MV-4-11 (cell line): Measurements from ENCODE around the gene C1orf52.
"Not testable (repeated sequence)": the region's sequence is repeated elsewhere in the genome, so short reads cannot be mapped to it uniquely, and the experiment has no call there.

Experiments used
- DNase-seq: peaks from one replicate; lab custom pipeline; 2025; lab: John Stamatoyannopoulos, UW

Gene C1orf52

DNA sequence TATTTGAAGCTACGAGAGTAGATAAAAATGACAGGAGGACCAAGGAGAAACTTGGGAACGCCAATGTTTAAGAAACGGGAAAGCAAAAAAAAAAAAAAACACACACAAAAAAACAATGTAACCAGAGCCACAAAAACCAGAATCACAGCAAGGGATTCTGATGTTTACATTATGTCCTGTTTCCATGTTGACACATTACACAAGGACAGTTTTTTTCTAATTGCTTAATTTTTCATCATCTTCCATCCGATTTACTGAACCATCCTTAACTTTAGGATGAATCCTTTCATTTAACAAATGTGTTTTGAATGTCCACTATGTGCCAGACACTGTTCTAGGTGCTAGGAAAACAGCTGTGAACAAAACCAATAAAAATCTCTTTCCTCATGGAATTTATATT is 18.3 kb upstream of the C1orf52 start:
- no peak for DNase-seq

DNA sequence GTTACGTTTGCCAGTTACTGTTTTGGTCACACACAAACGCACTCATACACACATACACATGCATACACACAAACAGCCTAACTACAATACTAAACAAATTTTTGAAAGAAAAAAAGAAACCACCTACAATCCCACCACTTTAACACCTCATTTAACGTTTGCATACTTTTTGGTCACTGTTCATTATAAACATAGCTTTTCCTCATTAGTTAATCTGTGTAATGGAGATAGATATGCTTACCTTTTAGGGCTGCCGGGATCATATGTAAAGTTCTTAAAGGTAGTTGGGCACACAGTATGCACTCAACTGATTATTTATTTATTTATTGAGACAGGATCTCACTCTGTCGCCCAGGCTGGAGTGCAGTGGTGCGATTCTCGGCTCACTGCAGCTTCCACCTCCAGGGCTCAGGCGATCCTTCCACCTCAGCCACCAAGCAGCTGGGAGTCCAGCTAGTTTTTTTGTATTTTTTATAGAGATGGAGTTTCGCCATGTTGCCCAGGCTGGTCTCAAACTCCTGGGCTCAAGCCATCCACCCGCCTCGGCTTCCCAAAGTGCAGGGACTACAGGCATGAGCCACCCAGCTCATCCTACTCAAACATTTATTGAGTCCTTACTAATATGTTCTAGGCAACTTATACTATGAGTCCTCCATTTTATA is 17.6 kb upstream of the C1orf52 start:
- no peak for DNase-seq

DNA sequence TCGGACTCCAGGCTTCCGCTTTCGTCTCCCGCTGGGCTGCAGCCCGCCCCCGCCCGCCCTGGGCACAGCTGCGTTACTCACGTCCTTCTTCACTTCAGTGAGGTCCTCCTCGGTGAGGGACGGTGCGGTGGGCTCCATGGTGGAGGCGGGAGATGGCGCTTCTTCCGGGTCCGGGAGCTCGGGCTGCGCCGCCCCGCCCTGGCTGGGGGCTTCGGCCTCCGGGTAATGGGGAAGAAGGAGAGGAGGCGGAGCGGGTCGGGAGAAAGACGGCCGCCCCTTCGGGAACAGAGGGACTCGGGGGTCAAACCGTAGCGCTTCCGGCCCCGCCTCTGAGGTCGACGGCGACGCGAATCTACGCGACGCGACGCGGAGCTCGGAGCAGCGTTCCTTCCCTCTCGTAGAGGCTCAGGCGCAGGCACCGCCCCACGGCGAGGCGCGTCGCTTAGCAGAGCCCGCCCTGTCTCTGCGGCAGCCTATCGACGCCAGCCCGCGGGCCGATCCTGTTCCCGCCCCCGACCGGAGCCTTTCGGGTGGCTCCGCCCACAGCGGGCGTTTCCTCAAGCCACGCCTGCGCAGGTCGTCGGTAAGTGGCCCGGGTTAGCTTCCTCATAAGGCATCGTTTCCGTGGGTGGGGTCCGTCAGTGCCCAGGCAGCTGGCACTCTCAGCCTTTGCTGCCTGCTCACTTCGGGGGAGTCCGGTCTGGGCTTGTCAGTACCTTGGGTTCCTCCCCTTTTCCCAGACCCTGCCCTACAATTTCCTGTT is 16.9 kb upstream of the C1orf52 start, which contains the start of gene BCL10:
Gene BCL10, minus strand, starts transcription at position 418 of the 763 bp plus-strand sequence. Its CDS starts 280 bp downstream, at position 138.
- peak; percentile 98 for DNase-seq

DNA sequence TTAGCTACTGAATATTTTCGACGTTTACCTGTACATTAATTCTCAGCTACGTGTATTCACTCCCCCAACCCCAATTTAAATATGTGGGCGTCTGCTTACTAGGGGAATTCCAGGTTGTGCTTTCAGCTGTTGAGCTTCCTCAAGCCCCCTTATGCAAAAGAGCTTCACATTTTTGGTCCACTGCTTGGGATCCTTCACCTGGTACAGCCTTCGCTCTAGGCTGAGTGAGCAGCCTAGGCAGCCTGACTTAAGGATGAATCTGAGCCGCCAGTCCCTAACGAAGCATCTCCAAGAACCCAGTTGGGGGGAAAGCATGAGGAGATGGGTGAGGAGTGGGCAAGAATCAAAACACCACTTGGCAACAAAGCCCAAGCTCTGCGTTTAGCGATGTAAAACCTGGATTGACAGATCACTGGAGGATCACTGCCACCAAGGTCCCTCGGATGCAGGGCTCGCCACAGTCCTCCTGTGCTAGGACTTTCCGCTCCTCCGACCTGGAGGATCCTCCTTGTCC is 16.3 kb upstream of the C1orf52 start:
- DNase-seq: no peak

DNA sequence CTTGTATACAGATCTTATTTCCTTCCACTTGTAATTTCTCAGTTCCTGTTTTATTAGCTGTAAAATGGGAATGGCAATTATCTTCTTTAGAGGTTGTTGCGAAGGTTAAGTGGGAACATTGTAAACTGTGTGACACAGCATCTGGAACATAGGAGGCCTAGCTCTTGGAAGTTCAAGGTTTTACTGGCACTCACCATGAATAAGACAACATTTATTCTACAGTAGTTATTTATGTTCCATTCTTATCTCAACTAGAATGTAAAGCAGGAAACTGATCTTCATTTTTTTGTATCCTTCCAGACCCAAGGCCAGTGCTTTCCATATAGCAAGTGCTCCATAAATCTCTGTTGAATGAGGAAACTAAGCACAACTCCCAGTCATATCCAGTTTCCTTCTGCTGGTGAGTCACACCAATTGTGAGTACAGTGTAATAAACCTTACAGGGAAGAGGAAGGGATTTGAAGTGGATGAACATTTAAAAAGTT is 15.5 kb upstream of the C1orf52 start:
- peak; percentile 46 for DNase-seq

DNA sequence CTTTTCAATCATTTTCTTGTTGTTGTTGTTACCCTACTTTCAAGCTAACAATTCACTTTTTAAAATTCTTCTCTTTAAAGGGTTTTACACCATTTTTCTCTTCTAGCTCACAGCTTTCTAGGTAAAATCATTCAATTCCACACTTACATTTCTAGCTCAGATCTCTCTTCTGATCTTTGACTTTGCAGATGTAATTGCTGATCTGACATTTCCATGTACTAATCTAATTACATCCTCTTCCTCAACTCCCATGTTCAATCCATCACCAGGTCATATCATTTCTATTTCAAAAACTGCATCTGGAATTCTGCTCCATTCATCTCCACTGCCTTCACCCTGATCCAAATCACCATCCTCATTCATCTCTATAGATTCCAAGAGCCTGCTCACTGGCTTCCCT is 13.9 kb upstream of the C1orf52 start:
- no peak for DNase-seq

DNA sequence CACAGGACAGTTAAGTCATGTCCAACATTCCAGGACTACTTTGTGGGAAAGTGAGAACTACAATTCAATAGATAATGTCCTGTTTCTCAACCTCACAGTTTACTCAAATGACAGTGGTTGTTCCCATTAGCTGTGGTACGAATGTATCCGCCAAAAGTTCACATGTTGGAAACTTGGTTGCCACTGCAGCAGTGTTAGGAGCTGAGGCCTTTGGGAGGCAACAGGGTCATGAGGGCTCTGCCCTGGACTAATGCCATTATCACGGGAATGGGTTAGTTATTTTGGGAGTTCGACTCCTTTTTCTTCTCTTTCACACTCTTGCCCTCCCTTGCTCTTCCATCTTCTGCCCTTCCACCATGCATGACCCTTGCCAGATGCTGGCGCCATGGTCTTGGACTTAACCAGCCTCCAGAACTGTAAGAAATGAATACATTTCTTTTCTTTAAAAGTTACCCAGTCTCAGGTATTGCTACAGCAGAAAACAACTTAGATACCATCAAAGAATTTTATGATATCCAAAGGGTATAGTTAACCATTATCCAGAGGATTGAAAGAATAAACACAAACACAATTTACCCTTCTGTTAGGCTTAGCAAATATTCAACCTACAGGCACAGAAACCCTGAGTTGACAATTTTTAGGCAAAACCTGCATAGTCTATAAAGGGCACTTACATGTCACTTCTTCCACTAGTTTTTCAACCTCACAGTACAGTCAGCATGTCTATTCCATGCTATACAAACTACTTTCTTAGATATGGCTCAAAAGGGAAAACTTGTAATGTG is 9.5 kb upstream of the C1orf52 start:
- DNase-seq: no peak

DNA sequence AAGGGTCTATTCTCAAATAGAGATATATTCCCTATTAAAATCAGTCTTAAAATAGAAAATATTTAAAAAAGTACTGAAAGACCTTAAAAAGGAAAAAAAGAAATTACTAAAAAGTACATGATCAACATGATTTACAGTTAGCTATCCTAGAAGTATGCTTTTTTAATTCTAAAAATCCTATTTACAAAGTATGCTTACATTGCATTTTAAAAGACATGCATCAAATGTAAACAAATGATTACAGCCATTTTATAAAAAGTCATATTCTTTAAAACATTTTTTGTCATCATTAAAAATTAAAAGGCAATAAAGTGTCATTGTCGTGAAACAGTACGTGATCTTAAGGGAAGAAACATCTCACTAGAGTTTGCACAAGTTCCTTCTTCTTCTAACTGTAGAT is 7.9 kb upstream of the C1orf52 start:
- no peak for DNase-seq

DNA sequence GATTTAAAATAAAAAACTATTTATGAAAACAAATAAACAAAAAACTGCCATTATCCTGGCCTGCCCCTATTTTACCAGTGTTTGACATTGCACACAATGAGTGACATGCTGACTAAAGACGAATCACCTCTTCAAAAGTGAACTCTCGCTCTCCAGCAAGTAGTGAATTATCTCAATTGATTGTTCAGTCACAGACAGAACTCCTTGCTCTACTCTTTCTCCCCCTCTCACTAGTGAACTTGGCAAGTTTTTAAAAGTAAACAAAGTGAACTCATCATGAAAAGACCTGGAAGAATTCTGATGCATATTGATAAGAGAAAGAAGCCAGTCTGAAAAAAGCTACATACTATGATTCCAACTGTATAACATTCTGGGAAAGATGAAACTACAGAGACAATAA is 4.7 kb upstream of the C1orf52 start:
- DNase-seq: no peak

DNA sequence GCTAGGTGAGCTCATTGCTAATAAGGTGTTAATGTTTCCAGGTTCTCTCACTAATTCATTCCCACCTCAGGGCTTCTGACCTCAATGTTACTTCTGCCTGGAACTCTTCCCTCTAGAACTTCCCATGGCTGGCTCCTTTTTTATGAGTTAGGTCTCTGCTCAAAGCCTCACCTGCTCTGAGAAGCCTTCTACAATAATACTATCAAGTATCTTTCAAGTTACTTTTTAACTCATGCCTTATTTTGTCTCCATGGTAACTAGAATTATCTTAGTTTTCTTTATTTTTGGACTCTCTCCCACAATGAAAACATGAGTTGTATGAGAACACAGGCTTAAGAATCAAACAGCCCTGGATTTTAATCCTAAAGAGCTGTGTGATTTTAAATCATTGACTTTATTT is 3.5 kb upstream of the C1orf52 start:
- no peak for DNase-seq

DNA sequence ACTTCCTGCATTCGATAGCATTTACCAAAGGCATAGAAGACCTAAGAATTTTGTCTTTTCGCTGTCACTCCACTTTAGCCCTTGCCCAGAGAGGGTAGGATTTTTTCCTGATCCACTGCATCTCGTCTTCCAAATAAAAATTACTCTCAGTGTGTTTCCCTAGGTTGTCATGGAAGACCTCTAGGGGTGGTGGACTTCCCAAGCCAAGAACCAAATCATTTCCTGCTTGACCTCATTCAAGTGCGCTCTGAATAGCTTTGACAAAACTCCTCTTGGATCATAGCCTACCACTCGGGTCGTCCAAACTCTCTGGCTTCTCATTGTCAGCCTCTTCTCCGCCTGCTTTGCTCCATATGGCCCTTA is 431 bp upstream of the C1orf52 start:
- no peak for DNase-seq

DNA sequence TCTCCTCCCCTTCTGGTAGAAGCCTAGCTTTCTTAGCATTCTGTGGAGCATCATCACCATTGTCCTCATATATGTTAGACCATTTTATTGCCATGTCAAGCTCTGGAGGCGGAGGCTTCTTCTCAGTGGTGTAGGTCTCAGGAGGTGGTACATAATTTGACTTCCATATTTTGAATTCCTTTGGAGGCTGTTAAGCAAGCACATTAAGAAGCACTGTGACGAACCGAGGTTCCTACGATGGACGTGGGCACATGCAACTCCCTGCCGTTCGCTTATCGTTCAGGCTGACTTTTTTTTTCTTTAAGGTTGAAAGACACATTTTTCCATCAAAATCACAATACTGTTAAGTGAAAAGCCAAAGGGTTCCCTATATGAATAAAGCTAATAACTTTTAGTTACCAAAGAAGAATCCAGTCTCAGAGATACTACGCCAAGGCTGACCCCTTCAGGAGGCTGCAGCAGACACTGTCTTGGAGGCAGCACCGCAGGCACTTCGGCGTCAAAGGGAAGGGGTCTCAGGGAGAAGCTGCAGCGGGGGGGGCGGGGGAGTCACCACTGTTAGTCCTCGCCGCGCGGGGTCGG is 835 bp downstream of the C1orf52 start:
- DNase-seq: no peak

DNA sequence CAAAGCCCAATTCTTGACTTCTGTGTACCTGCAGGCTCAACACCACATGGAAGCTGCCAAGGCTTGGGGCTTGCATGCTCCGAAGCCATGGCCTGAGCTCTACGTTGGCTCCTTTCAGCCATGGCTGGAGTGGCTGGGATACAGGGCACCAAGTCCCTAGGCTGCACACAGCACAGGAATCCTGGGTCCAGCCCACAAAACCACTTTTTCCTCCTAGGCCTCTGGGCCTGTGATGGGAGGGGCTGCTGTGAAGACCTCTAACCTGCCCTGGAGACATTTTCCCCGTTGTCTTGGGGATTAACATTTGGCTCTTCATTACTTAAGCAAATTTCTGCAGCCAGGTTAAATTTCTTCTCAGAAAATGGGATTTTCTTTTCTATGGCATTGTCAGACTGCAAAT is 10.4 kb downstream of the C1orf52 start:
- not testable (repeated sequence) for DNase-seq

DNA sequence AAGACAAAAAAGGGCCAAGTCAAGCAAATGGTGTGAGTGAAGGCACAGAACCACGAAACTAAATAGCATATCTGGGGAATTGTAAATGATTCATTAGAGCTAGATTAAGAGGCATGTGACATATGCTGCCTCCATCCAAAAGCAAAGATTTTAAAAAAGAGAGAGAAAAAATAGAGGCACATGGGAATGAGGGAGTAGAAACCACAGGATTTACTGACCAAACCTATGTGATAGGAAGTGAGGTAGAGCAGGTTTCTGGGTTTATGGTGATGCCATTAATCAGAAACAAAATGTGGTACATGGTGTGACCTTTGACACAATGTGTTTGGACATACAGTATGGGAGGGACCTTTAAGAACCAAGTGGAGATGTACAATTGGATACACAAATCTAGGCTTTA is 13.6 kb downstream of the C1orf52 start:
- no peak for DNase-seq

DNA sequence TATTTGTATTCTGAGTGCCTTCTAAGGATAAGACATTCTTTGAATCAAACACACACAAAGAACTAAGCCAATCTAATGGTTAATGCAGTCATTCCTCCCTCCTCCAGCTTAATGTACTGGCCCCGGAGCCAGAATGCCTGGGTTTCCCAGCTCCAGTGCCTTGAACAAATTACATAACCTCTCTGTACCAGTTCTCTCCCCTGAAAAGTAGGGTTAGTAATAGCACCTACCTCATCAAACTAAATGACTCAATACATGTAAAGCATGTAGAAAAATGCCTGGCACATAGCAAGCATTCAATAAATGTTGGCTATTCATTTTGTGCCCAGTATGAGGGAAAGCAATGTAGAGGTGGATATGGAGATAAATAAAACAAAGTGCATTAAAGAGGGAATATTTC is 14.0 kb downstream of the C1orf52 start:
- DNase-seq: no peak

DNA sequence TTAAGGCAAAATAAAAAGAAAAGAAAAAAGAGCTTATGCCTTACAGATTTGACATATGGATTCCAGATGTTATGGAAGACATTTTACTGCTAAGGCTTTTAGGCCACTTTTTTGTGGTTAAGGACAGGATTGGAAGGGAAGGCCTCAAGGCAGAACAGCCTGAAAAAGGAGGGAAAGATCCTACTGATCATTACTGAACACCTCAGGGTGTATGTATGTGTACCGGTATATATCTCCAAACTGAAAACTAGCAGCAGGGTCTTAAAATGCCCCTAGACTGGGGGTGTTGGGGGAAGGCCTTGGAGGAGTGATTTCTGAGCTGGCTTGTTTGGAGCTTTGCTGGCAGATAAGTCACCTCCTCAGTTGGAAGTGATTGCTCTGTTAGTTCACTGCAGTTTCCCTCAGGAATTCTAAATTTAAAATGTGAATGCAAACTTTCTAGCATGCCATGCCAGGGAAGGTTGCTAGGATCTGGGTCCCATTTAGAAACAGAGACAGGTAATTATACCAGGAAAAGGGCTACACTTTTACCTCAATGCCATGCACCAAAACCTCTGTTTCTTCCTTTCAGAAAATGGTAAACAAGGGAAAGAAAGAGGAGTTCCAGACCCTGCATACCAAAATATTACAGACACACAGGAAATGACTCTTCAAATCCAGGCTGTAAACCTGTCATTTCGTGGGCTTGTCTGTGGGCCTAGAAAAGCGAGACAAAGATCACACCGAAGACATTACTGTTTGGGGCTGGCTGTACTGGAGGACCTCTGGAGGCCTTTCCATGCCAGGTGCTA is 15.0 kb downstream of the C1orf52 start:
- peak; percentile 13 for DNase-seq

DNA sequence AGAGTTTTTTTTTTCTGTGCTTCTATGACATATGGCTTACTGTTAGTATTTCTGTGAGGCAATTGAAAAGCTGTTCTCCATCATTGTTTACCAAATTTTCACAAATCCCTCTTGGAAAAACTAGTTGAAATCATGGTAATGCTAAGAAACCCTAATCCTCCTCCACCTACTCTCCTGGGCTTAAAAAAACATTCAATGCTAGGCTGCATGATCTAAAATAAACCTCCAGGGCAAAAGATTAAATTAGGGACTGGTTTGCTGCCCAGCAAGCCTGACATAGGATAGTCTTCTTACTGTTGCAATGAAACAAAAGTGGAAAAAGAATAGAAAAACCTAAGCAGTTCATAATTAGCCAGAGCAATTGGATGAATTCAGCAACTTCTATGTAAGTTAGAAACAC is 16.1 kb downstream of the C1orf52 start:
- DNase-seq: no peak

DNA sequence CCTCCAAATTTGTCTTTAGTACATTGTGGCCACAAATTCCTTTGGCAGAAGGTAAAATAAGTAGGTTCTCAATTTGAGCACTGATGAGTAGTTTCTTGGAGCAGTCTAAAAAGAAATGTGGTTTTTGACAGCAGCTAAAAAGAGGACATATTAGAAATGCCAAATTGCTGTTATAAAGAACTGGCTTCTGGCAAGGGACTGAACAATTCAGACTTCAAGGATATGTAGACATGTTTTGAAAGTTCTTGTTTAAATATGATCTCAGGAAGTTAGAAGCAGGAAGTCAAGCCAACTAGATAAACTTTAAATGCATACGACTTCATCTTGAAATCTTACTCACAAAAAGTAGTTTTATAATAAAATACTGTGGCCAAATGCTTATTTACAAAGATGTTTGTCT is 18.8 kb downstream of the C1orf52 start:
- no peak for DNase-seq

DNA sequence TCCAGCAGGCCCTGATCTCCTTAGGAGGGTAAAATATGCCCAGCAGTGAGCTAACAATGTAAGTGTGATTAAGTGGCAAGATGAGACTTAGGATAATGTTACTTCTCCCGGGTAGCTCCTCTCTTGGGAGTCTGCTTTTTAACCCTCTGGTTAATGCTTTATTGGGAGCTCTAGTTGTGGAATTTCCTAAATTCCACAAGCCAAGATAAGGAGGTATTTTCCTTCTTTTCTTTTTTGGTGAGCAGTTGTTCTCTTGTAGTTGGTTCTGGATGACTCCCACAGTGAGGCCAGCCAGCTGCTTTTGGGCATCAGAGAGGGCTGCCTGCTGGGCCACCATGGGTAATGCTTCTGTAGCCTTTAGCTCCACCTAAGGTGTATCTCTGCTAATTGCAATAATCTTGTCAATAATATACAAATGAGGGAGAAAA is 19.3 kb downstream of the C1orf52 start:
- no peak for DNase-seq

DNA sequence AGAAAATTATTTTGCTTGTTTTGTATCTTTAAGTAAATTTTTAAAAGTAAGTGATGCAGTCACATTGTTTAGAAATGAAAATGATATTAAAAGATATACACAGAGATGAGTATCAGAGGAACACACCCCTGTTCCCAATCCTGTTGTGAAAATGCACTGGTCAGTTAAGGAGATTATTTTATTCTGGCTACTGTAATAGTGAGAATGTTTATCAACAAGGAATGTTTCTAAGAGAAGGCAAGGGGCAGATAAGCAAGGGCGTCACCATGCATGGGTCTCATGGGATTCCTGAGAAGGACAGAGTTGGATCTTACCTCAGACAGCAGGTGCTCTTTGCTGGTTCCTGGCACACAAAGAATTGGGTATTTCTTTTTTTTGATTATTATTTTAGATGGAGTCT is 21.8 kb downstream of the C1orf52 start:
- no peak for DNase-seq

DNA sequence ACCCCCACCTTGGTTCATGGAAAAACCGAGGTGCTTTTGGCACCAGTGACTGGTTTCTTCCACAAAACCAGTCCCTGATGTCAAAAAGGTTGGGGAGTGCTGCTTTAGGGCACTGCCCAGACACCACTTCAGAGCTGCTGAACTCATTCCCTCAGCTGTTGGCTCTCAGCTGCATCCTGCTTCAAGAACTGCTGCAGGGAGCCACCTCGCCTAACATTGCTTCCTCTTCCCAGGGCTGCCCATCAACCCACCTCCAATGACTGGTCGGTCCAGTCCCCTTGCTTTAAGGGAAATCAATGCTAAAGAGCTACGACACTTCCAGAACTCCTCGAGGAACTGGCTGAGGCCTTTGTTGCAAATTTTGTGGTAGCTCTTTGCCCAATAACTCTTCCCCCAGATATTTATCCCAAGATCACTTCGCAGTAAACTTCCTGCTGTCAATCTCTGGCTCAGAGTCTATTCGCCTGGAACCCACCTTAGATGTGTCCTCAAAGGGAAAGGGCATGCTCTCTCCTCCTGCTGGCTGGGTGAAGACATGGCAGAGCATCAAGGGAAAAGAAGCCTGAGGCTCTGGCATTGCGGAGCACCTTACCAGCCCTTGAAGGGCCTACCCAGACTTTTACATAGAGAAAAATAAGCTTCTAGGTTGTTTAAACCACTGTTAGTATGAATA is 29.0 kb downstream of the C1orf52 start:
- DNase-seq: no peak
